ENCODE data around the gene TST.

GRCh38 chr22:37030560-37031281 lies 11.5 kb upstream of the TST start:
- peak in 1 of 3 experiments; percentile 20 for TF ChIP-seq CTCF (optimal IDR thresholded peaks at IDR 0.05 in 1 of 3, IDR thresholded peaks at IDR 0.05 in 1 of 3, conservative IDR thresholded peaks at IDR 0.05 in 1 of 3; ENCODE audit: extremely low read depth in 1 of 3, insufficient read depth in 2 of 3, low read length in 3 of 3)
- no peak for TF ChIP-seq EZH2 (IDR thresholded peaks at IDR 0.05; ENCODE audit: low read length)
